ENCODE results near the gene COL24A1. TPM values are rescaled to one million over a fixed set of nuclear protein-coding genes. Genes with fewer than 3 reads are reported as not detected.
A peak's percentile ranks its signal among the peaks of the same experiment; 100 is the strongest.

COL24A1 gene
- total RNA-seq, 2 experiments from 2014 or later, result not detected

DNA sequence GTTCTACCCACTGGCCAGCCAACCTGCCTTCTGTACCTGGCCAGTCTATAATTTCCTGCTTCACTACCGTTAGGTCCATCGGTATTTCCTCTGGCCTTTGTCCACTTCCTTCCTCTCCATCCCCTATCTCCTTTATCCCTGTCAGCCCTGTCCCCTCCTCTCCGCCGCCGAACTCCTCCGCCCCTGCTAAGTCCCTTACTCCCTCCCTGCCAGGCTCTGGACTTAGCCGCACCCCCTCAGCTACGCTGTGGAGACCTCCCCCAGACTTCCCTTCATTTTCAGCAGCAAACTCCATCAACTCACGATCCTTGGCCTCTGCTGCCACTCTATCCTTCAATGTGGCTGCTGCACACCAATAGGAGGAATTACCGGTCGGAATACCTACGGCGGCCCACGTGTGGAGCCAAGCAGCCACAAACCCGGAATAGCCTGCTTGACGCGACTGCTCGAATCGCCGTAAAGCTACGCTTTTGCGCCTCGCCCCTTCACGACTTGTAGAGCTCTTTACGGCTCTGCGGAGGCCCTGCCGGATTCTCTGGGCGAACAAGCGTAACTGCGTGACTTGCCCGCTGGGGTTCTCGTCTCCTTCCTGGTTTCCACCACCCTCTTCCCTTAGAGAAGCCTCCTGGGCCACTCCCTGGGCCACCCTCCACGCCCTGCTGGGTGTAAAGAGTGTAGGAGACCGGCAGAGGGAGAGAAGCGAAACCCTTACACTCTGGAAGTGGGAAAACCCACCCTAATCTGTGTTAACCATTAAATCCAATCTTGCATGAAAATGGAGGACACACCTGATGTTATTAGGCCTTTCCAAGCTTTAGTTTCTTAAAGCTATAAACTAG is 448.4 kb downstream of the COL24A1 start, which contains the start of gene ZNHIT6:
TSS of gene ZNHIT6 (minus strand) at position 444 of the 839 bp plus-strand sequence. CDS start at position 295, 149 bp downstream.
- H3K36me3 Mint-ChIP-seq, result peaks cover 19% of the 10 kb centered on the region

DNA sequence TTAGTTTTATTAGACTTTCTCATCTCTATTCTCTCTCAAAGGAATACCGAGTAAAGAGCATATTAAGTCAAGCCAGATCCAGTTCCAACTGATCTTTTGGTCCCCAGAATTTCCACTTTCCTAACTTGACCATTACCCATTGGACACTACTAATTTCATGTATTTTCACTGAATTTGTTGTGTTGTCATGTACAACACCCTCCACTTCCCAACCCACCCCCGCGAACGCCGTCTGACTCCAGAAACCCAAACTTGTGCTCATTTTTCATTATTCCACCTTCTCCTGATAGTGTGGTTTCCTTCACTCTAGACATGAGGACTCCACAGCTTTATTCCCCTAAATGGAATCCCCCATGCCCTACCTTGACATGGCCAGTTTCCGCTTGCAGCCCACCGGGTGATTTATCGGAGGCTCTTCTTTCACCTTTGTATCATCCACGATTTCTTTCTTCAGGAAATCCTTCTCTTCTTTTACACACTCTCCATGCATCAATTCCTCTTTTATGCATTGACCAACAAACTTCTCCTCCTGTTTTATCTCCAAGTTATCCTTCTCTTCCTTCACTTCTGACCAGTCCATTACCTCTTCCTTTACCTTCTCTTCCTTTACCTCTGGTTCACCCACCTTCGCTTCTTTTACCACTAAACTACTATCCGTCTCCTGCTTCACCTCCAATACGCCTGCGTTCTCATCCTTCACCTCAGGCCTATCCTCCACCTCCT is 449.1 kb downstream of the COL24A1 start:
- Mint-ChIP-seq H3K27ac (no peak overlapping the region), H3K4me3 (no peak overlapping the region), H3K9me3 (no peaks in the 10 kb centered on the region), H3K4me1 (peaks cover 15% of the 10 kb centered on the region), H3K27me3 (no peaks in the 10 kb centered on the region), H3K36me3 (peaks cover 21% of the 10 kb centered on the region)
- ATAC-seq (ENCODE audit: low read depth), result peak; percentile 22
- no peak for DNase-seq
- POLR2A ChIA-PET, result interaction anchor here (1.0 kb wide), 1 partner anchor 12 kb away, joined by 5 read pairs; no protein-coding TSS in a partner anchor

More for the DNA sequence above, 448.4 kb downstream of the COL24A1 start, which contains the start of gene ZNHIT6:
- Mint-ChIP-seq H3K27ac (no peak within 1 kb of the TSS), H3K4me3 (no peak within 1 kb of the TSS), H3K4me1 (peaks cover 13% of the 10 kb centered on the region), H3K9me3 (no peaks in the 10 kb centered on the region), H3K27me3 (peaks cover 3% of the 10 kb centered on the region)
- DNase-seq, result peak; percentile 80
- POLR2A ChIA-PET, result interaction anchor here (1.0 to 1.6 kb wide), 3 partner anchors 11 to 432 kb away, joined by 3 to 8 read pairs (median 5); partner anchors contain the start of gene BCL10
- ATAC-seq (ENCODE audit: low read depth), result peak; percentile 90

DNA sequence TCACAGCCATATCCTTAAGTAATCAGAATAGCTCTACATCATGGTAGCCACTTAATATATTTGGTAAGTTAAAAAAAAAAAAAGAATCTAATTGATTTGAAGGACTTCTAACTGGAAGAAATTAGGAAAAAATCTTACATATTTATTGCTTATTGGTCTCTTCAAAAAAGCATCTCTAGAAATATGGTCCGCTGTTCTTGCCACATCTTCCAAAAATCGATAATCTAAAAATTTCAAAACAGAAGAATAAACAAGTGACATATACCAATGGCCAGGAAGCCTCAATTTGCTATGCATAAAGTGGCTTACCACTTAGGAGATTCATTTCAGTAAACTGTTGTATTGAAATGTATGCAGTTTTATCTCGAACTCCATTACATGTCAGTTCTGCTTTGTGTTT is 450.6 kb downstream of the COL24A1 start:
- DNase-seq, result no peak
- Mint-ChIP-seq H3K4me1 (peaks cover 15% of the 10 kb centered on the region), H3K4me3 (peak overlapping the region; percentile 43), H3K27me3 (no peaks in the 10 kb centered on the region), H3K36me3 (peaks cover 23% of the 10 kb centered on the region), H3K9me3 (no peaks in the 10 kb centered on the region), H3K27ac (no peak overlapping the region)
- POLR2A ChIA-PET, result no interaction called here
- ATAC-seq (ENCODE audit: low read depth), result no peak

DNA sequence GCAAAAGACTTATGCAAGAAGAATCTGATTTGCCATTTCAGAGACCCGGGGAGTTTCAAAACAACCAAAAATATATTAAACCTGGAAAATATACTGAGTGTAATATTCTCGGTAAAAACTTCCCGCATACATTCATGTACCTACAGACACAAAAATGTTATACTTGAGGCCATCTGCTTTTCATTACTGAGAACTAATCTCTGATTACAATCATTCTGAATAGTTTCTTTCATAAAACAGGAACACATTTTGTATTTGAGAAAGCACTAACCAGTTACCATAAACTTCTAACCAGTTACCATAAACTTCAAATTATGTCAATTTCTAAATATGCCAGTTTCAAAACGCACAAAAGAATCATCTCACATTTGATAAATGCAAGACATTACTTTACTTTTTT is 456.1 kb downstream of the COL24A1 start:
- DNase-seq (no peak), ATAC-seq (ENCODE audit: low read depth) (no peak)
- H3K4me1 Mint-ChIP-seq, result peaks cover 11% of the 10 kb centered on the region
- POLR2A ChIA-PET, result no interaction called here
- no peaks in the 10 kb centered on the region for H3K27me3 Mint-ChIP-seq
- no peaks in the 10 kb centered on the region for H3K9me3 Mint-ChIP-seq
- peaks cover 23% of the 10 kb centered on the region for H3K36me3 Mint-ChIP-seq
- no peak overlapping the region for H3K4me3 Mint-ChIP-seq
- no peak overlapping the region for H3K27ac Mint-ChIP-seq

DNA sequence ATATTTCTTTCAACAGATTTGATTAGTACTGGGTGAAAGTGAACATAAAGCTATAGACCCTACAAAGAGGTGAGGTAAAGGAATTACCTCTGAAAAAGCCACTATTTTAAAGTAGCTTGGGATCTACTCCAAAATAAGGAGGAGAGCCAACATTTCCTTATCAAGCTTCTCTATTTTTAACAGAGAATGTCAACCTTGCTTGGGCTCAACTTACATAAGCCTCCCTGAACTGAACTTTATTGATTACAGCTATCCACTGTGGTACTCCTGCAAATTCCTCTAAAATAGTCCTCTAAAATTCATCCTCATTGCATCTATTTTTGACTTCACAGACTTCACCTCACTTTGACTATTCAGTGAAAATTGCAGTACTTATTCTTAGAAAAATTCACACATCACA is 458.7 kb downstream of the COL24A1 start:
- Mint-ChIP-seq H3K9me3 (no peaks in the 10 kb centered on the region), H3K36me3 (peaks cover 10% of the 10 kb centered on the region), H3K27ac (no peak overlapping the region), H3K4me1 (peaks cover 2% of the 10 kb centered on the region), H3K4me3 (no peak overlapping the region), H3K27me3 (no peaks in the 10 kb centered on the region)
- no peak for ATAC-seq (ENCODE audit: low read depth)
- POLR2A ChIA-PET, result interaction anchor here (1.6 kb wide), 1 partner anchor 11 kb away, joined by 3 read pairs; the partner anchor contains the start of gene ZNHIT6
- DNase-seq, result no peak

DNA sequence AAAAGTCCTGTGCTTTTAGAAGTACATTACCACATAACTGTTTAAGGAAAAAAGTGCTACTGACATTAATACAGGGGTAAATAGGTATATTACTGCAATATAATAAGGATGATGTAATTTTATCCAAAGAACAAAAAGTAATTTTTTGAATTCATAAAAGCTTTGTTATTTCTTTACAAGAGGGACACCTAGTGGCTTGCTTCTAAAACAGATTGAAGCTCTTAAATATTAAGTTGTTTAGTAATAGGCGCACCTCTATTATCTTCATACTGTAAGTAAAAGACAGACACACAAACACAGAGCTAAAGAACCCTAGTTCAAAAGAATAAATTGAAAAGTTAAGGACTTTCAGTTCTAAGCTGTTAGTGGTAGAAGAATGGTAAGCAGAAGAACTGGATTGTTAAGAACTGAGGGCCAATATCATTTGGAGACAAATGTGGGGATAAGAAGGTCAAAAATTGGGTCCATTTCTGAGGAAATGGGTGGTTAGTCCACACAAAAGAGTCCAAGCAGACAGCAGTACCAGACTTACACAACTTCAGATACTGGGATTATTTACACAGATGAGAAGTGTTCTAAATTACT is 463.8 kb downstream of the COL24A1 start:
- POLR2A ChIA-PET, result interaction anchor here (0.7 to 1.0 kb wide), 2 partner anchors 360 to 416 kb away, joined by 3 to 4 read pairs; partner anchors contain the start of gene BCL10
- H3K27ac Mint-ChIP-seq, result no peak overlapping the region
- DNase-seq, result no peak
- no peak overlapping the region for H3K4me3 Mint-ChIP-seq
- H3K4me1 Mint-ChIP-seq, result no peaks in the 10 kb centered on the region
- ATAC-seq (ENCODE audit: low read depth), result no peak
- H3K9me3 Mint-ChIP-seq, result no peaks in the 10 kb centered on the region
- H3K36me3 Mint-ChIP-seq, result peaks cover 4% of the 10 kb centered on the region
- H3K27me3 Mint-ChIP-seq, result no peaks in the 10 kb centered on the region

DNA sequence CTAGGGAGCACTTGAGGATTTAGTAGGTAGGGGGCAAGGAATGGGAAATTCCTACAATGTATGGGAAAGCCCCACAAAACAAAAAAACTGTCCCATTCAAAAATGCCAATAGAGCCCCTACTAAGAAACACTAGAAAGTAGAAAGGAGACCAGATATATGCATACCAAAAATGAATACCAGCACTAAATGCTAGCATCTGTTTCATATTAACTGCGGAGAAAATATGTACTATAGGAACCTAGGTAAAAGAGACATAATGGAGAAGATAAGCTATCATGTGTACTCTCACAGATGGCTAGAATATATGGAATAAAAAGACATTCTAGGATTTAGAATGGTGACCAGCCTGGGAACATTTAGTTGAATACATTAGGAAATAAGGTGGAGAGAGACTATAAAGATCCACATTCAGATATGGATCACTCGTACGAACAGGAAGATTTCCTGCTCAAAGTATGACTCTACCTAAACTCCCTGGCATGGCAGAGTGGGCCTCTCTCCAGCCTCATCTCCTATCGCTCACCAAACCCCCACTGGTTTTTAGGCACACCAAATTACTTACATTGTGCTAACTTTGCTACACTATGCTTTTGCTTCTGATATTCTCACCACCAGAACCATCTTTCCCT is 466.7 kb downstream of the COL24A1 start:
- Mint-ChIP-seq H3K4me3 (no peak overlapping the region), H3K9me3 (no peaks in the 10 kb centered on the region), H3K4me1 (no peaks in the 10 kb centered on the region), H3K27me3 (no peaks in the 10 kb centered on the region), H3K36me3 (peaks cover 8% of the 10 kb centered on the region), H3K27ac (no peak overlapping the region)
- POLR2A ChIA-PET, result no interaction called here
- ATAC-seq (ENCODE audit: low read depth) (no peak), DNase-seq (no peak)

DNA sequence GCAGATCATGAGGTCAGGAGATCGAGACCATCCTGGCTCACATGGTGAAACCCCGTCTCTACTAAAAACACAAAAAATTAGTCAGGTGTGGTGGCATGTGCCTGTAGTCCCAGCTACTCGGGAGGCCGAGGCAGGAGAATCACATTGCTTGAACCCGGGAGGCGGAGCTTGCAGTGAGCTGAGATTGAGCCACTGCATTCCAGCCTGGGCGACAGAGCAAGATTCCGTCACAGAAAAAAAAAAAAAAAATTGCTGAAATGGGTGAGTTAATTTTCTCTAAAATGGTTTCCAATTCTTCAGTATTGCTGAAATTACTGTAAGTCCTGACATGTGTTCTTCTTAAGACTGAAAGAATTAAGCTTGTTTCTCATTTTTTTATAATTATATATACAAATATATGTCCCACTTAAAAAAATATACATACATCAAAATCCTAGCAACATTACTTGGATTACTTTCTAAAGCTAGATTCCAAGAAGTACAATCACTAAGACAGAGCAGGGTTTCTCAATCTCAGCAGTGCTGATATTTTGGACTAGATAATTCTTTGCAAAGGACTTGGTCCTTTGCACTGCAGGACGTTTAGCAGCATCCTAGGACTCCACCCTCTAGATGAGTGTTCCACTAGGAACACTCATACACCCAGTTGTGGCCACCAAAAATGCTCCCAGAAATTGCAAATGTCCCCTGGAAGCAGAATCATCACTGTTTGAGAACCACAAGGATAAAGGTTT is 473.1 kb downstream of the COL24A1 start:
- H3K4me3 Mint-ChIP-seq, result no peak overlapping the region
- POLR2A ChIA-PET, result no interaction called here
- DNase-seq, result no peak

DNA sequence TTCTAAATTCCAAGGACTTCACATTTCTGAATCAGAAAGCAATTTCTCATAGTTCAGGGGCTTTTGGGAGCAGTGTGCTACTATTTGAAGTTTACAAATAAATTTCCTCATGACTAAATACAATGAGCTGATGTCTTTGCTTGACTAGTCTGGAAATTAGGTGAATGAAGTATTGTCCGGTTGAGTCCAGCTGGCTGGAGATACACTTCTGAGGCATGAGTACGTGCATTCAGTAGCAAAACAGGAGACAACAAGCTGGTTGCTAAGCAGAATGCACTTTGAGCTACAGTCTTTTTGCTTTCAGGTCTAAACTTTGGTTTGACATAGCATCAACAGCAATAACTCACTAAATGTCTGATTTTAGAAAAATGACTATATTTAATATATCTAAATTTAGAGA is 475.5 kb downstream of the COL24A1 start:
- peaks cover 3% of the 10 kb centered on the region for H3K36me3 Mint-ChIP-seq
- H3K9me3 Mint-ChIP-seq, result no peaks in the 10 kb centered on the region

More for the DNA sequence above, 473.1 kb downstream of the COL24A1 start:
- no peaks in the 10 kb centered on the region for H3K9me3 Mint-ChIP-seq
- no peaks in the 10 kb centered on the region for H3K27me3 Mint-ChIP-seq
- no peak overlapping the region for H3K27ac Mint-ChIP-seq
- no peaks in the 10 kb centered on the region for H3K4me1 Mint-ChIP-seq
- no peak for ATAC-seq (ENCODE audit: low read depth)
- peaks cover 9% of the 10 kb centered on the region for H3K36me3 Mint-ChIP-seq

More for the DNA sequence above, 475.5 kb downstream of the COL24A1 start:
- DNase-seq, result no peak
- no peak overlapping the region for H3K4me3 Mint-ChIP-seq
- H3K27ac Mint-ChIP-seq, result no peak overlapping the region
- peaks cover 7% of the 10 kb centered on the region for H3K4me1 Mint-ChIP-seq
- no peaks in the 10 kb centered on the region for H3K27me3 Mint-ChIP-seq
- POLR2A ChIA-PET, result no interaction called here
- ATAC-seq (ENCODE audit: low read depth), result no peak

Other genes starting within 250 kb of the COL24A1 start
- 10 to 100 TPM; 57.4 to 68.1 TPM for gene ODF2L, start 239.6 kb upstream of the COL24A1 start, total RNA-seq

All from activated naive CD8-positive, alpha-beta T cell treated with anti-CD3 and anti-CD28 coated beads, Interleukin-2, amount 10 ng/mL, durations not matched to agents 7 days and 5 days (primary cell).